HEK293T (cell line): ENCODE data around the gene SMAD3.

ENCODE experiments used
- CTCF ChIA-PET: fragments of 350-600 bp; formaldehyde crosslinking; extraction: SDS; loops from one replicate; lab custom pipeline; 2021; ENCODE audit warnings: antibody characterized with exemption, inconsistent platforms; lab: Yijun Ruan, JAX
- POLR2A ChIA-PET: fragments of 350-600 bp; formaldehyde crosslinking; extraction: SDS; loops from one replicate; lab custom pipeline; 2020; ENCODE audit warnings: antibody characterized with exemption, inconsistent platforms; lab: Yijun Ruan, JAX
- DNase-seq: peaks from one replicate; pipeline ENCODE4 v3.0.0; 2012; ENCODE audit warnings: mixed read lengths; ENCODE audit errors: extremely low spot score
- ARNT ChIP-seq: fragments of 450-650 bp; IDR thresholded peaks from 2 replicates; pipeline ENCODE4 v1.6.1; 2017; ENCODE audit warnings: mild to moderate bottlenecking
- BHLHE40 ChIP-seq: fragments of 450-650 bp; IDR thresholded peaks from 2 replicates; pipeline ENCODE4 v1.6.1; 2016; ENCODE audit warnings: mild to moderate bottlenecking, moderate library complexity, borderline replicate concordance
- CTBP1 ChIP-seq: fragments of 450-650 bp; IDR thresholded peaks from 2 replicates; pipeline ENCODE4 v1.6.1; 2016; ENCODE audit warnings: borderline replicate concordance
- ELF4 ChIP-seq: fragments of 450-650 bp; IDR thresholded peaks from 2 replicates; pipeline ENCODE4 v1.6.1; 2017; ENCODE audit warnings: antibody characterized with exemption
- FOXA1 ChIP-seq: fragments of 450-650 bp; IDR thresholded peaks from 2 replicates; pipeline ENCODE4 v1.6.1; 2016; ENCODE audit warnings: mild to moderate bottlenecking
- FOXK2 ChIP-seq: fragments of 450-650 bp; IDR thresholded peaks from 2 replicates; pipeline ENCODE4 v1.6.1; 2016; ENCODE audit warnings: mild to moderate bottlenecking
- FOXM1 ChIP-seq: fragments of 450-650 bp; IDR thresholded peaks from 2 replicates; pipeline ENCODE4 v1.6.1; 2017; ENCODE audit warnings: mild to moderate bottlenecking, borderline replicate concordance
- HDGF ChIP-seq: fragments of 450-650 bp; IDR thresholded peaks from 2 replicates; pipeline ENCODE4 v1.6.1; 2017; ENCODE audit warnings: antibody characterized with exemption, borderline replicate concordance
- L3MBTL2 ChIP-seq: fragments of 450-650 bp; conservative IDR thresholded peaks from 2 replicates; pipeline ENCODE4 v1.6.1; 2016; ENCODE audit warnings: mild to moderate bottlenecking
- LEF1 ChIP-seq: fragments of 450-650 bp; IDR thresholded peaks from 2 replicates; pipeline ENCODE4 v1.6.1; 2017; ENCODE audit warnings: mild to moderate bottlenecking, borderline replicate concordance
- NFRKB ChIP-seq: fragments of 450-650 bp; IDR thresholded peaks from 2 replicates; pipeline ENCODE4 v1.6.1; 2016; ENCODE audit warnings: mild to moderate bottlenecking, moderate library complexity
- PKNOX1 ChIP-seq: fragments of 450-650 bp; IDR thresholded peaks from 2 replicates; pipeline ENCODE4 v1.6.1; 2016
- SP1 ChIP-seq: fragments of 450-650 bp; IDR thresholded peaks from 2 replicates; pipeline ENCODE4 v1.6.1; 2017
- SUZ12 ChIP-seq: fragments of 450-650 bp; IDR thresholded peaks from 2 replicates; pipeline ENCODE4 v1.6.1; 2016; ENCODE audit warnings: mild to moderate bottlenecking
- TARDBP ChIP-seq: fragments of 450-650 bp; IDR thresholded peaks from 2 replicates; pipeline ENCODE4 v1.6.1; 2016
- ZNF384 ChIP-seq: fragments of 450-650 bp; IDR thresholded peaks from 2 replicates; pipeline ENCODE4 v1.6.1; 2016

Gene SMAD3

GRCh38 chr15:67146234-67146633, 80.8 kb downstream of the SMAD3 start:
- DNase-seq, result no peak

GRCh38 chr15:67146875-67147381, 81.5 kb downstream of the SMAD3 start:
- CTCF ChIA-PET, result interaction anchor here (0.7 kb wide), 1 partner anchor 52 kb away, joined by 3 read pairs; no protein-coding TSS in a partner anchor
- DNase-seq, result no peak
- POLR2A ChIA-PET, result interaction anchor here (0.9 to 1.1 kb wide), 2 partner anchors 81 to 107 kb away, joined by 3 to 4 read pairs; partner anchors contain the start of genes AAGAB, IQCH and SMAD3
- TF ChIP-seq FOXM1, result no peak
- no peak for TF ChIP-seq FOXA1
- TF ChIP-seq CTBP1, result no peak
- no peak for TF ChIP-seq PKNOX1
- no peak for TF ChIP-seq ZNF384
- TF ChIP-seq ARNT, result no peak
- TF ChIP-seq L3MBTL2, result no peak
- TF ChIP-seq BHLHE40, result no peak
- no peak for TF ChIP-seq FOXK2
- TF ChIP-seq NFRKB, result no peak
- TF ChIP-seq ELF4, result no peak
- no peak for TF ChIP-seq SP1
- no peak for TF ChIP-seq LEF1

More at GRCh38 chr15:67146234-67146633, 80.8 kb downstream of the SMAD3 start:
- POLR2A ChIA-PET, result interaction anchor here (0.9 to 1.0 kb wide), 2 partner anchors 12 to 81 kb away, joined by 3 to 4 read pairs; partner anchors contain the start of gene SMAD3
- CTCF ChIA-PET, result no interaction called here
- no peak for TF ChIP-seq SUZ12
- no peak for TF ChIP-seq HDGF
- TF ChIP-seq ELF4, result no peak
- no peak for TF ChIP-seq ARNT
- no peak for TF ChIP-seq FOXK2
- no peak for TF ChIP-seq FOXM1
- no peak for TF ChIP-seq LEF1
- no peak for TF ChIP-seq TARDBP
- no peak for TF ChIP-seq L3MBTL2

- ChIA-PET CTCF (interaction anchor here (0.7 kb wide), 1 partner anchor 52 kb away, joined by 3 read pairs; no protein-coding TSS in a partner anchor), POLR2A (interaction anchor here (0.9 to 1.1 kb wide), 2 partner anchors 82 to 107 kb away, joined by 3 to 4 read pairs; partner anchors contain the start of genes AAGAB, IQCH and SMAD3)
- DNase-seq, result no peak
- TF ChIP-seq FOXA1, result no peak
- TF ChIP-seq ZNF384, result no peak
- no peak for TF ChIP-seq SP1
- TF ChIP-seq SUZ12, result no peak
- TF ChIP-seq FOXK2, result no peak
- no peak for TF ChIP-seq ELF4
- TF ChIP-seq FOXM1, result no peak
- no peak for TF ChIP-seq HDGF
- TF ChIP-seq L3MBTL2, result no peak
- no peak for TF ChIP-seq TARDBP
- TF ChIP-seq PKNOX1, result no peak
- no peak for TF ChIP-seq LEF1
- no peak for TF ChIP-seq ARNT
- no peak for TF ChIP-seq CTBP1
- no peak for TF ChIP-seq NFRKB
- no peak for TF ChIP-seq BHLHE40
Measured at GRCh38 chr15:67147396-67147949, 82.1 kb downstream of the SMAD3 start.

GRCh38 chr15:67148196-67148701, 82.8 kb downstream of the SMAD3 start:
- no peak for DNase-seq
- CTCF ChIA-PET, result interaction anchor here (0.7 kb wide), 1 partner anchor 132 kb away, joined by 3 read pairs; no protein-coding TSS in a partner anchor
- POLR2A ChIA-PET, result interaction anchor here (0.7 to 1.2 kb wide), 2 partner anchors 84 to 107 kb away, joined by 3 to 4 read pairs; partner anchors contain the start of genes AAGAB and IQCH
- no peak for TF ChIP-seq CTBP1

- ChIA-PET POLR2A (interaction anchor here (0.7 to 1.2 kb wide), 4 partner anchors 43 to 325 kb away, joined by 3 to 4 read pairs (median 3); partner anchors contain the start of genes AAGAB and IQCH), CTCF (interaction anchor here (0.6 kb wide), 1 partner anchor 221 kb away, joined by 5 read pairs; no protein-coding TSS in a partner anchor)
- TF ChIP-seq BHLHE40, result no peak
- no peak for TF ChIP-seq ZNF384
- no peak for TF ChIP-seq L3MBTL2
- TF ChIP-seq NFRKB, result no peak
- no peak for TF ChIP-seq PKNOX1
- TF ChIP-seq FOXK2, result no peak
- no peak for TF ChIP-seq TARDBP
- no peak for TF ChIP-seq ELF4
- no peak for TF ChIP-seq FOXA1
- no peak for TF ChIP-seq FOXM1
- no peak for TF ChIP-seq LEF1
- no peak for TF ChIP-seq HDGF
- TF ChIP-seq SUZ12, result no peak
- TF ChIP-seq CTBP1, result no peak
- DNase-seq, result no peak
Measured at GRCh38 chr15:67149068-67149772, 83.8 kb downstream of the SMAD3 start.

GRCh38 chr15:67149773-67150022, 84.3 kb downstream of the SMAD3 start:
- no peak for DNase-seq
- POLR2A ChIA-PET, result interaction anchor here (0.7 kb wide), 1 partner anchor 43 kb away, joined by 3 read pairs; no protein-coding TSS in a partner anchor
- CTCF ChIA-PET, result no interaction called here
- TF ChIP-seq HDGF (no peak), ZNF384 (no peak), ELF4 (no peak), FOXM1 (no peak), LEF1 (no peak), FOXA1 (no peak), BHLHE40 (no peak), L3MBTL2 (no peak), SUZ12 (no peak), TARDBP (no peak), NFRKB (no peak), FOXK2 (no peak), CTBP1 (no peak), ARNT (no peak), PKNOX1 (no peak), SP1 (no peak)
